GM12865 (cell line): ENCODE results near the gene DSG3.

Experiments used
- DNase-seq: peaks from one replicate; pipeline ENCODE4 v3.0.0; 2010; ENCODE audit warnings: low read depth
- H3K4me3 ChIP-seq: 2 replicates; pipeline ENCODE4 v1.5.1; 2011; ENCODE audit warnings: mild to moderate bottlenecking, low read depth, low read length, control low read depth
- TF ChIP-seq, protein P1 (sequence below): IDR thresholded peaks from 2 replicates; pipeline ENCODE4 v1.5.1; 2011; ENCODE audit warnings: low read length, control low read depth, low read depth, inconsistent platforms; ENCODE audit not compliant: insufficient read depth; ENCODE audit errors: missing control alignments

DSG3 gene

DNA sequence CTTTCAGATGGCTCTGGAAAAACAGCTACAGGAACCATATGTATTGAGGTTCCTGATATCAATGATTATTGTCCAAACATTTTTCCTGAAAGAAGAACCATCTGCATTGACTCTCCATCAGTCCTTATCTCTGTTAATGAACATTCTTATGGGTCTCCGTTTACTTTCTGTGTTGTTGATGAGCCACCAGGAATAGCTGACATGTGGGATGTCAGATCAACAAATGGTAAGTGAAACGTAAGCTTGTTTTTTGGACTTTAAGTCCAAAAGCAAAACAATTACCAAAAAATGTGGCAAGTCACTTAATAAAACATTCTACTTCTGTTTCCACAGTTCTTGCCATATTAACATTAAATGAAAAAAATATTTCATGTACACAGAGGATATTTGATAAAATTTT, 44.1 kb upstream of the DSG3 start:
- no peak overlapping the region for H3K4me3 ChIP-seq
- no peak for DNase-seq
- TF ChIP-seq, protein P1, sequence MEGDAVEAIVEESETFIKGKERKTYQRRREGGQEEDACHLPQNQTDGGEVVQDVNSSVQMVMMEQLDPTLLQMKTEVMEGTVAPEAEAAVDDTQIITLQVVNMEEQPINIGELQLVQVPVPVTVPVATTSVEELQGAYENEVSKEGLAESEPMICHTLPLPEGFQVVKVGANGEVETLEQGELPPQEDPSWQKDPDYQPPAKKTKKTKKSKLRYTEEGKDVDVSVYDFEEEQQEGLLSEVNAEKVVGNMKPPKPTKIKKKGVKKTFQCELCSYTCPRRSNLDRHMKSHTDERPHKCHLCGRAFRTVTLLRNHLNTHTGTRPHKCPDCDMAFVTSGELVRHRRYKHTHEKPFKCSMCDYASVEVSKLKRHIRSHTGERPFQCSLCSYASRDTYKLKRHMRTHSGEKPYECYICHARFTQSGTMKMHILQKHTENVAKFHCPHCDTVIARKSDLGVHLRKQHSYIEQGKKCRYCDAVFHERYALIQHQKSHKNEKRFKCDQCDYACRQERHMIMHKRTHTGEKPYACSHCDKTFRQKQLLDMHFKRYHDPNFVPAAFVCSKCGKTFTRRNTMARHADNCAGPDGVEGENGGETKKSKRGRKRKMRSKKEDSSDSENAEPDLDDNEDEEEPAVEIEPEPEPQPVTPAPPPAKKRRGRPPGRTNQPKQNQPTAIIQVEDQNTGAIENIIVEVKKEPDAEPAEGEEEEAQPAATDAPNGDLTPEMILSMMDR, result no peak

DNA sequence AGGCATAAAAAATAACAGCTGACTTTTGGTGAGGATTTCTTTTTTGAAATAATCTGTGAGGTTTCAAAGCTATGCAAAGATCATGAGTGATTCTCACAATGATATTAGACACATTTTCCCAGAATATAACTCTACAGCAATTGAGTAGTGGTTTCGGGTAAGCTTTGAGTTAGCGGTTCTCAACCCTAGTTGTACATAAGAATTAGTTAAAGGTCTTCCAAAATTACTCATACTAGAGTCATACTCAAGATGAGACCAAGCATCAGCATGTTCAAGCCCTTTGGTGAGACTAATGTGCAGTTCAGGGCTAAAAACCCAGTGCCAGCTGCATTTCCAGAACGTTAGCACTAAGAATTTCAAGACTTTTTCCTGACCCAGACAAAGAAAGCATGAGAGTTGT, 39.9 kb upstream of the DSG3 start:
- TF ChIP-seq, protein P1, result no peak
- DNase-seq, result peak; percentile 52
- no peak overlapping the region for H3K4me3 ChIP-seq

DNA sequence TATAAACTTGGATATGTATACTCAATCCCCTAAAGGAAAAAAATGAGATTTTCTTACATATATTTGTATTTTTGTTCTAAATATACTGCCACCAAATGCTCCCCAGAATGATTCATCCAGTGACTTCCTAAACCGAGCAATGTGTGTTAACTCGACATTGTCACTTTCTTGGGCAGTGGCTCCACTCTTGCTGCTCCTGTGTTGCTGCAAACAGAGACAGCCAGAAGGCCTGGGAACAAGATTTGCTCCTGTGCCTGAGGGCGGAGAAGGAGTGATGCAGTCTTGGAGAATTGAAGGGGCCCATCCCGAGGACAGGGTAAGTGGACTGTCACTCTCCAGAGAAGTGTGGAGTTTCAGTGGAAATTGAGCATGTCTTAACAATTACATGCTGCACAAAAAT, 38.3 kb upstream of the DSG3 start:
- DNase-seq, result no peak
- TF ChIP-seq, protein P1, result no peak
- H3K4me3 ChIP-seq, result no peak overlapping the region

DNA sequence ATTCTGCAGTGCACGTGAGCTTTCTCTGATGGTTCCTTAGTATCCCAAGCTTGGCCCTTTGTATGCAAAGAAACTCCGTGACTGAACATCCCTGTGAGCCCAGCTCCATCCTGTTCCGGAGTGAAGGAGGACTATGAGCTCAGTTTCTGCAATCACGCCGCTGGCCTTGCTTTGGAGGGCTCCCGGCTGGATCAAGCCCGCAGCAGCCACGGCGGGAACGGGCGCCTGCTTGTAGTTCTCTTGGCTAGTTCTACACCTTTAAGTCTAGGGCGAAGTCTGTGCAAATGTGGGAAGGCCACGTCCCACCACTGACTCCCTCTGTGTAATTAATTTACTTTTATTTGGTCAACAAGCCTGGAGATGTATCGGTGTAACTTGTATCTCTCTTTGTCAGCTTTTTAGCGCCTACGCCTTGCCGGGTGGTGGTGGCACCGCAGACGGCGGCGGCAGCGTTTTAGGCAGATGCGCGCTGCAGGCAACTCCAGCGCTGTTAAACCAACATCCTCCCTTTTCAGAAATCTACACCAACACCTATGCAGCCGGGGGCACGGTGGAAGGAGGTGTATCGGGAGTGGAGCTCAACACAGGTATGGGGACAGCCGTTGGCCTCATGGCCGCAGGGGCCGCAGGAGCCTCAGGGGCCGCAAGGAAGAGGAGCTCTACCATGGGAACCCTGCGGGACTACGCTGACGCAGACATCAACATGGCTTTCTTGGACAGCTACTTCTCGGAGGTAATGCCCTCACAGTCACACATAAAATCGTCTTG, 36.6 kb upstream of the DSG3 start:
- no peak for DNase-seq
- TF ChIP-seq, protein P1, result no peak
- H3K4me3 ChIP-seq, result no peak overlapping the region

DNA sequence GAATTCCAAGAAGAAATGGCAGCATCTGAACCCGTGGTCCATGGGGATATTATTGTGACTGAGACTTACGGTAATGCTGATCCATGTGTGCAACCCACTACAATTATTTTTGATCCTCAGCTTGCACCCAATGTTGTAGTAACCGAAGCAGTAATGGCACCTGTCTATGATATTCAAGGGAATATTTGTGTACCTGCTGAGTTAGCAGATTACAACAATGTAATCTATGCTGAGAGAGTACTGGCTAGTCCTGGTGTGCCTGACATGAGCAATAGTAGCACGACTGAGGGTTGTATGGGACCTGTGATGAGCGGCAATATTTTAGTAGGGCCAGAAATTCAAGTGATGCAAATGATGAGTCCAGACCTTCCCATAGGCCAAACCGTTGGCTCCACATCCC, 34.4 kb upstream of the DSG3 start:
- TF ChIP-seq, protein P1, result no peak
- DNase-seq, result no peak
- H3K4me3 ChIP-seq, result no peak overlapping the region

DNA sequence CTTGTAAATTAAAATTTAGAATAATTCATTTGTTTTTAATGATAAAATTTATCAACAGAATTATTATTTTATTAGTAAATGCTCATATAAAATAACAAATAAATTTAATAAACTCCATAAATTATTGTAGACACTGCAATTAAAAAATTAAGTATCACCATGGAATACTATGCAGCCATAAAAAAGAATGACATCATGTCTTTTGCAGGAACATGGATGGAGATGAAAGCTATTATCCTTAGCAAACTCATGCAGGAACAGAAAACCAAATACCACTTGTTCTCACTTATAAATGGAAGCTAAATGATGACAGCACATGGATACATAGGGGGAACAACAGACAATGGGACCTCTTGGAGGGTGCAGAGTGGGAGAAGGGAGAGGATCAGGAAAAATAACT, 29.7 kb upstream of the DSG3 start:
- TF ChIP-seq, protein P1, result no peak
- H3K4me3 ChIP-seq, result no peak overlapping the region
- DNase-seq, result no peak

DNA sequence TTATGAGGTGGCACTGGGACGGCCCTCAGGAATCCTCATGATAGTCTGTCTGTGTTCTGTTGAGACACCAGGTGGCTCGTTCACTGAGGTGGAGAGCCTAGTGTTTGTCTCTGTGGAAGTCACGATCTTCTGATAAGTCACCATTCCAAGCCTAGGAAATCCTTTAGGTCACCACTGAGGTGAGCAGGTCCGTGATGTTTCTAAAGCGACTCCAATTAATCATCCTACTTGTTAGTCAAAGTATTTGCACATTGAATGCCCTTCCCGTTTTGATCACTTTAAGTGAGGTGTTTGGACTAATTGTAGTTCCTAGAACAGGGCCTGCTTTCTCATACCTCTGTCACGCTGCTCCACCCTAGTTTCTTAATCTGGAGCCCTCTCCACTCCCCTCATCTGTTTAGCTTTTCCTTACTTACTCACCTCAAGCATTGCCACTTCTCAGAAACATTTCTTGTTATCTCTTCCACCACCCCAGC, 28.0 kb upstream of the DSG3 start:
- no peak overlapping the region for H3K4me3 ChIP-seq
- TF ChIP-seq, protein P1, result no peak
- DNase-seq, result no peak
